GM19452 (cell line): ENCODE results near the gene KANK4.

ENCODE experiments used
- ATAC-seq: cut with Tn5 transposase; IDR thresholded peaks from one replicate; pipeline ENCODE4 v1.9.1; 2021; ENCODE audit not compliant: unreplicated experiment

The KANK4 gene

GRCh38 chr1:62337706-62338631 lies 18.7 kb upstream of the KANK4 start:
- no peak for ATAC-seq

- ATAC-seq, result no peak
Observed at GRCh38 chr1:62336995-62337705, 17.9 kb upstream of the KANK4 start.

- ATAC-seq, result no peak
Observed at GRCh38 chr1:62336638-62336994, 17.4 kb upstream of the KANK4 start.

GRCh38 chr1:62335656-62336055 lies 16.4 kb upstream of the KANK4 start:
- no peak for ATAC-seq

- ATAC-seq, result no peak
Observed at GRCh38 chr1:62334434-62334985, 15.3 kb upstream of the KANK4 start.

- ATAC-seq, result no peak
Observed at GRCh38 chr1:62333441-62333840, 14.2 kb upstream of the KANK4 start.

GRCh38 chr1:62327360-62328055 lies 8.3 kb upstream of the KANK4 start:
- ATAC-seq, result no peak

- ATAC-seq, result no peak
Observed at GRCh38 chr1:62325681-62326080, 6.4 kb upstream of the KANK4 start.

GRCh38 chr1:62325081-62325480 lies 5.8 kb upstream of the KANK4 start:
- ATAC-seq, result no peak

GRCh38 chr1:62321446-62321845 lies 2.2 kb upstream of the KANK4 start:
- no peak for ATAC-seq

GRCh38 chr1:62318320-62318755 lies 896 bp downstream of the KANK4 start:
- no peak for ATAC-seq

- no peak for ATAC-seq
Observed at GRCh38 chr1:62317021-62317768, 2.0 kb downstream of the KANK4 start.

- ATAC-seq, result no peak
Observed at GRCh38 chr1:62316135-62316534, 3.1 kb downstream of the KANK4 start.

- ATAC-seq, result no peak
Observed at GRCh38 chr1:62315387-62315786, 3.8 kb downstream of the KANK4 start.

GRCh38 chr1:62314454-62315350 lies 4.5 kb downstream of the KANK4 start:
- ATAC-seq, result no peak

- no peak for ATAC-seq
Observed at GRCh38 chr1:62312698-62313097, 6.5 kb downstream of the KANK4 start.

GRCh38 chr1:62311473-62311943 lies 7.7 kb downstream of the KANK4 start:
- ATAC-seq, result no peak

GRCh38 chr1:62309906-62310305 lies 9.3 kb downstream of the KANK4 start:
- ATAC-seq, result no peak

- no peak for ATAC-seq
Observed at GRCh38 chr1:62308606-62309005, 10.6 kb downstream of the KANK4 start.
